WTC11 (cell line): ENCODE measurements around the gene FOXP1. TPM values are rescaled to one million over a fixed set of nuclear protein-coding genes. Genes with fewer than 3 reads are reported as not detected.

Experiments
- ARID4B ChIP-seq: sonication (generic); formaldehyde crosslinking; IDR thresholded peaks from 2 replicates; pipeline ENCODE4 v1.8.0; 2023; ENCODE audit warnings: missing genetic modification reagents, mild to moderate bottlenecking, borderline replicate concordance
- ATF3 ChIP-seq: sonication (generic); formaldehyde crosslinking; conservative IDR thresholded peaks from 2 replicates; pipeline ENCODE4 v1.8.1; 2022; ENCODE audit warnings: mild to moderate bottlenecking, missing genetic modification reagents
- CDX4 ChIP-seq: fragments of 250-450 bp; sonication (Bioruptor Pico); IDR thresholded peaks from 2 replicates; pipeline ENCODE4 v1.9.0; 2021; ENCODE audit warnings: moderate library complexity, mild to moderate bottlenecking, inconsistent platforms, borderline replicate concordance
- ESRRA ChIP-seq: sonication (generic); formaldehyde crosslinking; IDR thresholded peaks from 2 replicates; pipeline ENCODE4 v1.8.1; 2022; ENCODE audit warnings: mild to moderate bottlenecking, missing genetic modification reagents, borderline replicate concordance
- ETV6 ChIP-seq: sonication (generic); formaldehyde crosslinking; IDR thresholded peaks from 2 replicates; pipeline ENCODE4 v1.8.1; 2022; ENCODE audit warnings: mild to moderate bottlenecking, missing genetic modification reagents
- FOXK1 ChIP-seq: sonication (generic); formaldehyde crosslinking; IDR thresholded peaks from 2 replicates; pipeline ENCODE4 v1.8.0; 2022; ENCODE audit warnings: mild to moderate bottlenecking, moderate library complexity, missing genetic modification reagents
- FOXP4 ChIP-seq: sonication (generic); formaldehyde crosslinking; IDR thresholded peaks from 2 replicates; pipeline ENCODE4 v1.8.0; 2022; ENCODE audit warnings: mild to moderate bottlenecking, missing genetic modification reagents
- HMGXB4 ChIP-seq: sonication (generic); formaldehyde crosslinking; IDR thresholded peaks from 2 replicates; pipeline ENCODE4 v1.8.1; 2023; ENCODE audit warnings: mild to moderate bottlenecking, moderate library complexity, missing genetic modification reagents
- KAT7 ChIP-seq: sonication (generic); formaldehyde crosslinking; IDR thresholded peaks from 2 replicates; pipeline ENCODE4 v1.8.1; 2023; ENCODE audit warnings: missing genetic modification reagents, mild to moderate bottlenecking, borderline replicate concordance
- NR3C1 ChIP-seq: sonication (generic); formaldehyde crosslinking; conservative IDR thresholded peaks from 2 replicates; pipeline ENCODE4 v1.8.1; 2023; ENCODE audit warnings: low read depth, mild to moderate bottlenecking, missing genetic modification reagents
- RORB ChIP-seq: fragments of 250-450 bp; sonication (Bioruptor Pico); IDR thresholded peaks from 2 replicates; pipeline ENCODE4 v1.9.0; 2021; ENCODE audit warnings: mild to moderate bottlenecking
- ZNF512 ChIP-seq: sonication (generic); formaldehyde crosslinking; IDR thresholded peaks from 2 replicates; pipeline ENCODE4 v1.8.1; 2022; ENCODE audit warnings: missing genetic modification reagents, borderline replicate concordance
- ZNF532 ChIP-seq: fragments of 250-450 bp; sonication (Bioruptor Pico); IDR thresholded peaks from 2 replicates; pipeline ENCODE4 v1.9.0; 2021; ENCODE audit warnings: mild to moderate bottlenecking, borderline replicate concordance
- total RNA-seq: library from RNA; stranded (reverse); gene quantifications from 3 replicates; pipeline ENCODE4 v1.2.3, GENCODE V29; 2021

Gene FOXP1
- total RNA-seq, 1 experiment from 2014 or later: 25.8 TPM

- no peak for TF ChIP-seq ZNF532
- TF ChIP-seq ATF3 (CRISPR knock-in tag): no peak
- TF ChIP-seq CDX4 (CRISPR knock-in tag): no peak
- TF ChIP-seq FOXK1: no peak
- TF ChIP-seq RORB (CRISPR knock-in tag): no peak
- no peak for TF ChIP-seq ZNF512 (CRISPR knock-in tag)
- TF ChIP-seq NR3C1 (CRISPR knock-in tag): no peak
- TF ChIP-seq KAT7 (CRISPR knock-in tag): no peak
- TF ChIP-seq ARID4B (CRISPR knock-in tag): no peak
- no peak for TF ChIP-seq HMGXB4 (CRISPR knock-in tag)
- TF ChIP-seq ESRRA (CRISPR knock-in tag): no peak
- TF ChIP-seq FOXP4: no peak
- TF ChIP-seq ETV6 (CRISPR knock-in tag): no peak
These were observed 357.5 kb downstream of the FOXP1 start (continued) for GRCh38 chr3:71225951-71226564.
